Panc1 (cell line): ENCODE results near the gene SV2C. TPM values are rescaled to one million over a fixed set of nuclear protein-coding genes. Genes with fewer than 3 reads are reported as not detected.

Source experiments
- ATAC-seq: fragments of 200-7000 bp; cut with Tn5 transposase; 2 replicates; pipeline ENCODE4 v1.9.1; 2020; ENCODE audit warnings: mild to moderate bottlenecking, moderate library complexity
- BruUV-seq: library from RNA; stranded (reverse); fragments of 400-500 nt; replicated peaks from 2 replicates; lab custom pipeline; 2021; lab: Mats Ljungman, UMichigan
- CTCF ChIA-PET: fragments of 300-600 bp; sonication (Branson Sonifier 250); formaldehyde crosslinking; loops from one replicate; lab custom pipeline; 2022; ENCODE audit warnings: antibody characterized with exemption; lab: Charles Lee
- POLR2A ChIA-PET: fragments of 300-600 bp; sonication (Branson Sonifier 250); formaldehyde crosslinking; loops from one replicate; lab custom pipeline; 2022; ENCODE audit warnings: antibody characterized with exemption; lab: Charles Lee
- DNase-seq: peaks from one replicate; pipeline ENCODE4 v3.0.0-alpha.2; 2010; ENCODE audit warnings: low read depth, low spot score
- H3K27ac ChIP-seq: 2 replicates; pipeline ENCODE4 v1.5.1; 2011; ENCODE audit warnings: mild to moderate bottlenecking, low read length, inconsistent platforms
- H3K27me3 ChIP-seq: fragments of 200-500 bp; sonication (Bioruptor generic); 2 replicates; pipeline ENCODE4 v1.6.0; 2014; ENCODE audit warnings: low read length, inconsistent platforms; ENCODE audit not compliant: control insufficient read depth, insufficient read depth
- H3K36me3 ChIP-seq: fragments of 200-500 bp; sonication (Bioruptor generic); 2 replicates; pipeline ENCODE4 v1.5.1; 2014; ENCODE audit warnings: inconsistent platforms, mild to moderate bottlenecking, low read length, moderate library complexity; ENCODE audit not compliant: control insufficient read depth, insufficient read depth
- H3K4me1 ChIP-seq: 2 replicates; pipeline ENCODE4 v1.5.1; 2011; ENCODE audit warnings: inconsistent platforms, mild to moderate bottlenecking, low read length, moderate library complexity; ENCODE audit not compliant: control insufficient read depth, insufficient read depth
- H3K4me3 ChIP-seq, 2 experiments: 2 replicates each; pipeline ENCODE4 v1.5.1; 2011 to 2012; ENCODE audit warnings: low read depth in 2 of 2, low read length in 2 of 2, mild to moderate bottlenecking in 2 of 2, inconsistent platforms in 1 of 2, moderate library complexity in 1 of 2
- H3K9me3 ChIP-seq: fragments of 200-500 bp; sonication (Bioruptor generic); 2 replicates; pipeline ENCODE4 v1.5.1; 2014; ENCODE audit warnings: low read depth, mild to moderate bottlenecking, inconsistent platforms, low read length, moderate library complexity; ENCODE audit not compliant: control insufficient read depth, insufficient read depth
- POLR2AphosphoS5 ChIP-seq: IDR thresholded peaks from 2 replicates; pipeline ENCODE4 v1.6.1; 2012; ENCODE audit warnings: mild to moderate bottlenecking, low read depth, low read length, moderate library complexity
- SIN3A ChIP-seq: IDR thresholded peaks from 2 replicates; pipeline ENCODE4 v1.6.1; 2012; ENCODE audit warnings: low read depth, mild to moderate bottlenecking, low read length, moderate library complexity, borderline replicate concordance; ENCODE audit not compliant: insufficient read depth
- TCF7L2 ChIP-seq: IDR thresholded peaks from 2 replicates; pipeline ENCODE4 v1.6.1; 2011; ENCODE audit warnings: mild to moderate bottlenecking, low read depth, low read length, inconsistent platforms
- in situ Hi-C: cut with HindIII; loops from 2 replicates; pipeline ENCODE4 v1.10.0; 2016; ENCODE audit warnings: low sequenced_read_pairs, low pct_unique_long_range_greater_than_20kb
- intact Hi-C: fragments of 100-400 bp; cut with micrococcal nuclease; formaldehyde crosslinking; loops from one replicate; pipeline ENCODE4 v1.10.0; 2022; ENCODE audit not compliant: unreplicated experiment
- total RNA-seq: library from RNA; stranded (reverse); gene quantifications from one replicate; pipeline ENCODE4 v1.2.1, GENCODE V29; 2021; ENCODE audit not compliant: unreplicated experiment
- TF ChIP-seq, protein P1 (sequence below): fragments of 450-650 bp; IDR thresholded peaks from 2 replicates; pipeline ENCODE4 v1.5.1; 2017; ENCODE audit warnings: mild to moderate bottlenecking
- TF ChIP-seq, protein P2 (sequence below), 2 experiments: IDR thresholded peaks; 2 replicates each; pipeline ENCODE4 v1.6.1; 2011 to 2012; ENCODE audit warnings: low read depth in 2 of 2, control low read depth in 1 of 2, low read length in 1 of 2, mild to moderate bottlenecking in 1 of 2, moderate library complexity in 1 of 2; ENCODE audit not compliant: insufficient read depth in 1 of 2

SV2C gene
- total RNA-seq, 1 experiment from 2014 or later, result not detected

- DNase-seq, result no peak
- ChIA-PET CTCF (interaction anchor here (0.7 kb wide), 1 partner anchor 484 kb away, joined by 3 read pairs; no protein-coding TSS in a partner anchor), POLR2A (interaction anchor here (0.7 kb wide), 1 partner anchor 585 kb away, joined by 4 read pairs; no protein-coding TSS in a partner anchor)
- H3K4me3 ChIP-seq, result no peak overlapping the region
- in situ Hi-C loops (no loop called here), intact Hi-C loops (no loop called here)
- H3K36me3 ChIP-seq, result no peaks in the 10 kb centered on the region
- ATAC-seq, result no peak
- H3K27ac ChIP-seq, result no peak overlapping the region
- H3K4me1 ChIP-seq, result no peaks in the 10 kb centered on the region
- BruUV-seq, result no TSS peak
- no peaks in the 10 kb centered on the region; the same call in 1 of the 2 replicates for H3K27me3 ChIP-seq
- no peak for TF ChIP-seq TCF7L2
- no peak for TF ChIP-seq POLR2AphosphoS5
- no peak for TF ChIP-seq SIN3A
- TF ChIP-seq, protein P1, sequence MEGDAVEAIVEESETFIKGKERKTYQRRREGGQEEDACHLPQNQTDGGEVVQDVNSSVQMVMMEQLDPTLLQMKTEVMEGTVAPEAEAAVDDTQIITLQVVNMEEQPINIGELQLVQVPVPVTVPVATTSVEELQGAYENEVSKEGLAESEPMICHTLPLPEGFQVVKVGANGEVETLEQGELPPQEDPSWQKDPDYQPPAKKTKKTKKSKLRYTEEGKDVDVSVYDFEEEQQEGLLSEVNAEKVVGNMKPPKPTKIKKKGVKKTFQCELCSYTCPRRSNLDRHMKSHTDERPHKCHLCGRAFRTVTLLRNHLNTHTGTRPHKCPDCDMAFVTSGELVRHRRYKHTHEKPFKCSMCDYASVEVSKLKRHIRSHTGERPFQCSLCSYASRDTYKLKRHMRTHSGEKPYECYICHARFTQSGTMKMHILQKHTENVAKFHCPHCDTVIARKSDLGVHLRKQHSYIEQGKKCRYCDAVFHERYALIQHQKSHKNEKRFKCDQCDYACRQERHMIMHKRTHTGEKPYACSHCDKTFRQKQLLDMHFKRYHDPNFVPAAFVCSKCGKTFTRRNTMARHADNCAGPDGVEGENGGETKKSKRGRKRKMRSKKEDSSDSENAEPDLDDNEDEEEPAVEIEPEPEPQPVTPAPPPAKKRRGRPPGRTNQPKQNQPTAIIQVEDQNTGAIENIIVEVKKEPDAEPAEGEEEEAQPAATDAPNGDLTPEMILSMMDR, result no peak
- TF ChIP-seq, protein P2, sequence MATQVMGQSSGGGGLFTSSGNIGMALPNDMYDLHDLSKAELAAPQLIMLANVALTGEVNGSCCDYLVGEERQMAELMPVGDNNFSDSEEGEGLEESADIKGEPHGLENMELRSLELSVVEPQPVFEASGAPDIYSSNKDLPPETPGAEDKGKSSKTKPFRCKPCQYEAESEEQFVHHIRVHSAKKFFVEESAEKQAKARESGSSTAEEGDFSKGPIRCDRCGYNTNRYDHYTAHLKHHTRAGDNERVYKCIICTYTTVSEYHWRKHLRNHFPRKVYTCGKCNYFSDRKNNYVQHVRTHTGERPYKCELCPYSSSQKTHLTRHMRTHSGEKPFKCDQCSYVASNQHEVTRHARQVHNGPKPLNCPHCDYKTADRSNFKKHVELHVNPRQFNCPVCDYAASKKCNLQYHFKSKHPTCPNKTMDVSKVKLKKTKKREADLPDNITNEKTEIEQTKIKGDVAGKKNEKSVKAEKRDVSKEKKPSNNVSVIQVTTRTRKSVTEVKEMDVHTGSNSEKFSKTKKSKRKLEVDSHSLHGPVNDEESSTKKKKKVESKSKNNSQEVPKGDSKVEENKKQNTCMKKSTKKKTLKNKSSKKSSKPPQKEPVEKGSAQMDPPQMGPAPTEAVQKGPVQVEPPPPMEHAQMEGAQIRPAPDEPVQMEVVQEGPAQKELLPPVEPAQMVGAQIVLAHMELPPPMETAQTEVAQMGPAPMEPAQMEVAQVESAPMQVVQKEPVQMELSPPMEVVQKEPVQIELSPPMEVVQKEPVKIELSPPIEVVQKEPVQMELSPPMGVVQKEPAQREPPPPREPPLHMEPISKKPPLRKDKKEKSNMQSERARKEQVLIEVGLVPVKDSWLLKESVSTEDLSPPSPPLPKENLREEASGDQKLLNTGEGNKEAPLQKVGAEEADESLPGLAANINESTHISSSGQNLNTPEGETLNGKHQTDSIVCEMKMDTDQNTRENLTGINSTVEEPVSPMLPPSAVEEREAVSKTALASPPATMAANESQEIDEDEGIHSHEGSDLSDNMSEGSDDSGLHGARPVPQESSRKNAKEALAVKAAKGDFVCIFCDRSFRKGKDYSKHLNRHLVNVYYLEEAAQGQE (IDR thresholded peaks at IDR 0.05; ENCODE audit: insufficient read depth in 1 of 2, low read depth in 2 of 2, low read length in 1 of 2), result no peak
- no peaks in the 10 kb centered on the region for H3K9me3 ChIP-seq
These were observed 301.0 kb downstream of the SV2C start for GRCh38 chr5:76384189-76384588.

- Histone ChIP-seq H3K36me3 (no peaks in the 10 kb centered on the region), H3K4me3 (no peak overlapping the region), H3K27me3 (no peaks in the 10 kb centered on the region), H3K27ac (no peak overlapping the region), H3K9me3 (no peaks in the 10 kb centered on the region), H3K4me1 (no peaks in the 10 kb centered on the region)
- no TSS peak for BruUV-seq
- CTCF ChIA-PET, result interaction anchor here (0.7 kb wide), 1 partner anchor 484 kb away, joined by 3 read pairs; no protein-coding TSS in a partner anchor
- ATAC-seq (no peak), DNase-seq (no peak)
- in situ Hi-C loops, result no loop called here
- TF ChIP-seq, protein P1, result no peak
- TF ChIP-seq POLR2AphosphoS5, result no peak
- no peak for TF ChIP-seq TCF7L2
- TF ChIP-seq SIN3A, result no peak
- TF ChIP-seq, protein P2 (IDR thresholded peaks at IDR 0.05; ENCODE audit: insufficient read depth in 1 of 2, low read depth in 2 of 2, low read length in 1 of 2), result no peak
- intact Hi-C loops, result no loop called here
- POLR2A ChIA-PET, result no interaction called here
These were observed 301.5 kb downstream of the SV2C start for GRCh38 chr5:76384705-76385104.
